ENCODE measurements around the gene NLGN3. TPM values are rescaled to one million over a fixed set of nuclear protein-coding genes. Genes with fewer than 3 reads are reported as not detected.

Gene NLGN3
- total and polyA plus RNA-seq, 2 of the 8 experiments (the other 6 are each of a cell fraction or from before 2014, with no cell fraction given), result 12.0 to 14.8 TPM

- Histone ChIP-seq H3K56ac (replicated peaks; ENCODE audit: insufficient read length, low read depth, low read length) (no peak overlapping the region), H3K9ac (replicated peaks in 1 of 4; ENCODE audit: extremely low read depth in 1 of 4, low read depth in 3 of 4, low read length in 3 of 4) (no peak overlapping the region), H2BK5ac (ENCODE audit: low read depth, low read length) (no peak overlapping the region), H3K18ac (ENCODE audit: extremely low read depth, low read length) (no peak overlapping the region), H2AK5ac (ENCODE audit: low read depth, low read length) (no peak overlapping the region), H3K27ac (ENCODE audit: low read depth, low read length) (no peak overlapping the region), H3K23ac (ENCODE audit: insufficient read length) (no peak overlapping the region), H4K8ac (ENCODE audit: extremely low read depth, insufficient read depth, low read length) (no peak overlapping the region), H3K79me2 (ENCODE audit: control insufficient read depth in 1 of 2, insufficient read depth in 2 of 2, low read length in 2 of 2) (no peaks in the 10 kb centered on the region), H3K14ac (ENCODE audit: insufficient read length) (no peak overlapping the region), H4K5ac (ENCODE audit: insufficient read length, low read depth, low read length) (no peak overlapping the region), H3K36me3 (ENCODE audit: control insufficient read depth in 2 of 4, insufficient read depth in 4 of 4, low read length in 3 of 4) (no peaks in the 10 kb centered on the region), H4K20me1 (replicated peaks in 1 of 2; ENCODE audit: control insufficient read depth in 1 of 2, insufficient read depth in 2 of 2, low read length in 2 of 2) (no peaks in the 10 kb centered on the region), H2BK15ac (ENCODE audit: low read length) (no peak overlapping the region), H3K4ac (replicated peaks; ENCODE audit: insufficient read length, low read depth, low read length) (no peak overlapping the region), H2AFZ (ENCODE audit: low read length) (no peak overlapping the region), H3K27me3 (replicated peaks in 1 of 4; ENCODE audit: control insufficient read depth in 3 of 4, extremely low read depth in 1 of 4, insufficient read depth in 3 of 4, low read length in 3 of 4) (peaks cover 0 to 2% (median 0%) of the 10 kb centered on the region in 4 experiments; a peak in 2 of 7 replicates), H3K79me1 (ENCODE audit: low read depth, low read length) (no peaks in the 10 kb centered on the region), H3K23me2 (ENCODE audit: low read depth, low read length) (peaks cover 2% of the 10 kb centered on the region; the same call in 1 of the 2 replicates), H2BK20ac (ENCODE audit: low read length) (no peak overlapping the region), H3K9me3 (ENCODE audit: insufficient read depth in 2 of 2, low read depth in 1 of 2, low read length in 1 of 2) (no peaks in the 10 kb centered on the region), H3K4me2 (ENCODE audit: insufficient read depth in 1 of 2, low read depth in 2 of 2, low read length in 2 of 2) (no peak overlapping the region), H2BK120ac (replicated peaks; ENCODE audit: low read depth, low read length) (no peak overlapping the region), H3K4me3 (ENCODE audit: extremely low read depth in 1 of 4, insufficient read depth in 2 of 4, low read depth in 3 of 4, low read length in 4 of 4) (no peak overlapping the region), H3K4me1 (replicated peaks in 1 of 4; ENCODE audit: control insufficient read depth in 3 of 4, insufficient read depth in 4 of 4, low read length in 3 of 4) (peaks cover 2 to 23% (median 8%) of the 10 kb centered on the region in 4 experiments; a peak in 3 of 7 replicates), H2BK12ac (ENCODE audit: low read depth, low read length) (no peak overlapping the region), H4K91ac (replicated peaks; ENCODE audit: insufficient read length, low read length) (no peak overlapping the region)
- FAIRE-seq (no peak), DNase-seq (ENCODE audit: low read depth in 1 of 2, low spot score in 2 of 2) (no peak)
- ChIA-PET CTCF (ENCODE audit: partially characterized antibody) (no interaction called here), POLR2A (ENCODE audit: partially characterized antibody) (no interaction called here)
- 89% methylated on average over 4 of the region's 4 CpGs; no CpG with 5 or more reads in 1 of the 2 experiments for WGBS, 2 experiments (ENCODE audit: extremely low coverage in 1 of 2, insufficient coverage in 1 of 2, insufficient read length in 1 of 2, insufficient replicate concordance in 2 of 2, low coverage in 1 of 2, low lambda C conversion rate in 2 of 2, missing lambda C conversion rate in 1 of 2)
- TF ChIP-seq SP2 (IDR thresholded peaks at IDR 0.05; ENCODE audit: low read length) (no peak), RFX5 (IDR thresholded peaks at IDR 0.05; ENCODE audit: borderline replicate concordance, low read depth, low read length) (no peak), ZNF274 (IDR thresholded peaks at IDR 0.05; ENCODE audit: borderline replicate concordance, extremely low read depth, low read length) (no peak), ATF2 (IDR thresholded peaks at IDR 0.05; ENCODE audit: low read length) (no peak), YY1 (IDR thresholded peaks at IDR 0.05; ENCODE audit: low read depth, low read length) (no peak), SP1 (IDR thresholded peaks at IDR 0.05; ENCODE audit: low read depth, low read length) (no peak), CTBP2 (IDR thresholded peaks at IDR 0.05; ENCODE audit: borderline replicate concordance, insufficient read depth, insufficient read length, low read length) (no peak), CEBPB (IDR thresholded peaks at IDR 0.05; ENCODE audit: low read depth, low read length) (no peak), CBX8 (IDR thresholded peaks at IDR 0.05; ENCODE audit: borderline replicate concordance, low read depth, low read length) (no peak), RBBP5 (IDR thresholded peaks at IDR 0.05; ENCODE audit: borderline replicate concordance, low read depth, low read length) (no peak), NANOG (IDR thresholded peaks at IDR 0.05; ENCODE audit: insufficient read depth, low read depth, low read length, poor library complexity, severe bottlenecking) (no peak), CBX5 (IDR thresholded peaks at IDR 0.05; ENCODE audit: low read depth, low read length) (no peak), BCL11A (IDR thresholded peaks at IDR 0.05; ENCODE audit: low read depth in 2 of 2, low read length in 2 of 2) (no peak)
These were observed 37.4 kb upstream of the NLGN3 start for GRCh38 chrX:71107245-71107644.
